GM12864 (cell line): ENCODE results near the gene RFFL.
"Not testable (repeated sequence)": the region's sequence is repeated elsewhere in the genome, so short reads cannot be mapped to it uniquely, and the experiment has no call there.

Source experiments
- DNase-seq: peaks from one replicate; pipeline ENCODE4 v3.0.0-alpha.2; 2011; ENCODE audit warnings: low read depth
- H3K4me3 ChIP-seq: 2 replicates; pipeline ENCODE4 v1.5.1; 2011; ENCODE audit warnings: mild to moderate bottlenecking, low read depth, low read length, control low read depth
- CTCF ChIP-seq: IDR thresholded peaks from 2 replicates; pipeline ENCODE4 v1.5.1; 2011; ENCODE audit warnings: low read depth, mild to moderate bottlenecking, moderate library complexity, low read length, control low read depth, inconsistent platforms; ENCODE audit errors: missing control alignments

The RFFL gene

GRCh38 chr17:35030780-35031179, 32.7 kb downstream of the RFFL start:
- no peak overlapping the region for H3K4me3 ChIP-seq
- no peak for DNase-seq
- TF ChIP-seq CTCF, result no peak

DNA sequence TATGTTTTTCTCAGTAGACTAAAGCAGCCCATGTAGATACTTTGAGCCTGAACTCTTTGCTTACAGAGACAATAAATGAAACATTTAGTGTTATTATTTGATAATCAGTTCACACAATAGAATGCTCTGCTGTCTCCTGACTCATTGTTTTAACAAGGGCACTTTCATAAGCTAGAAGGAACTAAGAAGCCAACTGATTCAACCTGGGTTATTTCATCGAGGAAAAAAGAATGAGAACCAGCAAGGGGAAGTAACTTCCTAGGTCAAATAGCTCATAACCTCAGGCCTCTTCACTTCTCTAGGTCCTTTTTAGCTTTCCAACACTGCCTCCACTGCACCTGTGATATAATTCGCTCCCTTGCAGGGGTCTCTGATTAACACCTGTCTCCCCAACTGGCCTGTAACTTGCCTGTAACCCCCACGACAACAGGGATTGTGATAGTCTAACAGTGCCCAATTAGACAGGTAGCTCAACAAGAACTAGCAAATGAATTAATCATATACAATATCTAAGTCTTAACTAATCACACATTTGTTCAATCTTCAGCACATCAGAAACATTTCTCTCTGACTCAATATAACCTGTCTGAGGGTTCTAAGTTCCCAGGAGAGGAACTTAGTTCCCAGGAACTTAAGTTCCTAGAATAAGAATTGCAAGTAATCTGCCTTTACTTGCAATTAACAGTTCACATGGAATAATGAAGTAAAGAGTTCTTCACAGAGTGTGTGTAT, 34.8 kb downstream of the RFFL start:
- no peak for DNase-seq

DNA sequence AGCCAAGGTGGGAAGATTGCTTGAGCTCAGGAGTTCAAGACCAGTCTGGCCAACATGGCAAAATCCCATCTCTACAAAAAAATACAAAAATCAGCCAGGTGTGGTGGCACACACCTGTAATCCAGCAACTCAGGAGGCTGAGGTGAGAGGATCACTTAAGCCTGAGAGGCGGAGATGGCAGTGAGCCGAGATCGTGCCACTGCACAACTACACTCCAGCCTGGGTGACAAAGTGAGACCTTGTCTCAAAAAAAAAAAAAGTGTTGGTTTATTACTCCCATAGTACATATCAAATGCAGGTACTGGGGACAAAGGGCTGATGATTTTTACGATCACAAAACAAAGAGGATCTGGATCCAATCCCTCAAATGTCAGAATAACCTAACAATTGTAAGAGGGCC, 35.4 kb downstream of the RFFL start:
- H3K4me3 ChIP-seq, DNase-seq: not testable (repeated sequence)

More for the DNA sequence above, 34.8 kb downstream of the RFFL start:
- H3K4me3 ChIP-seq, result no peak overlapping the region
- TF ChIP-seq CTCF, result no peak

DNA sequence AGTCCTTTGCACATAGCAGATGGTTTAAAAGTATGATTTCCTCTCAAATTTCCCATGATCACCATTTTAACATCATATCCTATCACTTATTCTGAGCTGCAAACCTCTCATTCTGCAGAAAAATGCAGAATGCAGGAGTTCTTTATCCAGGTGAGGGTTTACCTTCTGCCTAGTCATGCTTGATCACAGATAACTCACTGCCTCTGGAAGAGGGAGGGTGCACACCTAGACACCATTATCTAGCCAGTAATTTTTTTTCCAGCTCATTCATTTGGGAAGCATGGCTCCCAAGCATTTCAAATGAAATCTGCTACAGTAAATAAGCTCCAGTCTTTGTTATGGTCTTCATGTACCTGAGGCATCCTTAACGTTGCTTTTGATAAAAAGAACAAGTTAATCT, 38.0 kb downstream of the RFFL start:
- no peak for DNase-seq
- H3K4me3 ChIP-seq, result no peak overlapping the region
- no peak for TF ChIP-seq CTCF

GRCh38 chr17:35023538-35023937, 40.0 kb downstream of the RFFL start:
- TF ChIP-seq CTCF, result no peak
- no peak overlapping the region for H3K4me3 ChIP-seq
- no peak for DNase-seq

GRCh38 chr17:35022536-35023063, 40.9 kb downstream of the RFFL start:
- no peak overlapping the region for H3K4me3 ChIP-seq
- peak; percentile 27 for DNase-seq
- no peak for TF ChIP-seq CTCF

- no peak for TF ChIP-seq CTCF
- H3K4me3 ChIP-seq, result no peak overlapping the region
- DNase-seq, result no peak
Measured at GRCh38 chr17:35021520-35022380, 41.8 kb downstream of the RFFL start.
